ENCODE measurements around the gene PPM1B.
"Not testable (repeated sequence)": the region's sequence is repeated elsewhere in the genome, so short reads cannot be mapped to it uniquely, and the experiment has no call there.

Gene PPM1B

DNA sequence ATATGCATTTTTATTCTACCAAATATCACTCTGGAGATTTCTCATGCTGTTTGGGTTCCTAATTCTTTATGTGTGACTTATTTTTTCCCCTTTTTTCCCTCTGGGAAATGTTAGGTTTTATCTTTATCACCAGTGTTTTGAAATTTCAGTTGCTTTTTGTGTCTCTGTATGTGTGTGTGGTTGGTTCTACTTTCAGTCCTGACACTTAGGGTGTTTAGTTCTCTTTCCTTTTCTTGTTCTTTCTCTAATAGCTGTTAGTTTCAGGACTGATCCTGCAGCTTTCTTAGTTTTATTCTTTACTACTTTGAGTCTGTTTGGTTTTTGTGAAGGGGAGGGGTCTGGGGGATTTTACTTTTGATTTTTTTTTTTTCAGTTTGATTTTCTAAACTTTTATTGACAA is 23.1 kb downstream of the PPM1B start:
- Histone ChIP-seq H3K36me3 (ENCODE audit: control insufficient read depth, insufficient read depth, low read length) (no peaks in the 10 kb centered on the region), H3K27ac (ENCODE audit: insufficient read depth, low read depth, low read length, poor library complexity, severe bottlenecking) (no peak overlapping the region), H3K9me3 (ENCODE audit: control insufficient read depth, low read length) (no peaks in the 10 kb centered on the region)

DNA sequence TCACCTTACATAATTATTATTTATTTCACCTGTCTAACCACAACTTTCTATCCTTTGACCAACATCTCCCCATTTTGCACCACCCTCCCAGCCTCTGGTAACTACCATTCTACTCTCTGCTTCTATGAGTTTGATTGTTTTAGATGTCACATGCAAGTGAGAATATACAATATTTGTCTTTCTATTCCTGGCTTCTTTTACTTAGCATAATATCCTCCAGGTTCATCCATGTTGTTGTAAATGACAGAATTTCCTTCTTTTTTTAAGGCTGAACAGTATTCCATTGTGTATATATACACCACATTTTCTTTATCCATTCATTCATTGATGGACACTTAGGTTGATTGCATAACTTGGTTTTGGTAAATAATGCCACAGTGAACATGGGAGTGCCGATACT is 24.0 kb downstream of the PPM1B start:
- Histone ChIP-seq H3K4me1 (ENCODE audit: control insufficient read depth, insufficient read depth, low read length) (no peaks in the 10 kb centered on the region), H3K9me3 (ENCODE audit: control insufficient read depth, low read length) (no peaks in the 10 kb centered on the region), H3K36me3 (ENCODE audit: control insufficient read depth, insufficient read depth, low read length) (no peaks in the 10 kb centered on the region), H3K4me3 (ENCODE audit: insufficient read depth, low read depth, low read length) (no peak overlapping the region), H3K27ac (ENCODE audit: insufficient read depth, low read depth, low read length, poor library complexity, severe bottlenecking) (no peak overlapping the region), H3K27me3 (ENCODE audit: control insufficient read depth, insufficient read depth, low read length, poor library complexity, severe bottlenecking) (no peaks in the 10 kb centered on the region)
- 100% methylated on average over 1 of the region's 1 CpG for WGBS, 2 experiments

More for the DNA sequence above, 23.1 kb downstream of the PPM1B start:
- Histone ChIP-seq H3K4me1 (ENCODE audit: control insufficient read depth, insufficient read depth, low read length) (no peaks in the 10 kb centered on the region), H3K27me3 (ENCODE audit: control insufficient read depth, insufficient read depth, low read length, poor library complexity, severe bottlenecking) (no peaks in the 10 kb centered on the region), H3K4me3 (ENCODE audit: insufficient read depth, low read depth, low read length) (no peak overlapping the region)

GRCh38 chr2:44195714-44196113 is 27.0 kb downstream of the PPM1B start:
- no peaks in the 10 kb centered on the region for H3K9me3 ChIP-seq (ENCODE audit: control insufficient read depth, low read length)
- no peak overlapping the region for H3K27ac ChIP-seq (ENCODE audit: insufficient read depth, low read depth, low read length, poor library complexity, severe bottlenecking)
- no peak overlapping the region for H3K4me3 ChIP-seq (ENCODE audit: insufficient read depth, low read depth, low read length)
- H3K4me1 ChIP-seq (ENCODE audit: control insufficient read depth, insufficient read depth, low read length): no peaks in the 10 kb centered on the region
- WGBS, 2 experiments: 85 to 95% methylated on average over 2 of the region's 2 CpGs
- H3K27me3 ChIP-seq (ENCODE audit: control insufficient read depth, insufficient read depth, low read length, poor library complexity, severe bottlenecking): no peaks in the 10 kb centered on the region
- H3K36me3 ChIP-seq (ENCODE audit: control insufficient read depth, insufficient read depth, low read length): no peaks in the 10 kb centered on the region

GRCh38 chr2:44197816-44198215 is 29.1 kb downstream of the PPM1B start:
- Histone ChIP-seq H3K4me1 (ENCODE audit: control insufficient read depth, insufficient read depth, low read length) (no peaks in the 10 kb centered on the region), H3K36me3 (ENCODE audit: control insufficient read depth, insufficient read depth, low read length) (no peaks in the 10 kb centered on the region), H3K9me3 (ENCODE audit: control insufficient read depth, low read length) (no peaks in the 10 kb centered on the region), H3K4me3 (ENCODE audit: insufficient read depth, low read depth, low read length) (no peak overlapping the region), H3K27me3 (ENCODE audit: control insufficient read depth, insufficient read depth, low read length, poor library complexity, severe bottlenecking) (no peaks in the 10 kb centered on the region), H3K27ac (ENCODE audit: insufficient read depth, low read depth, low read length, poor library complexity, severe bottlenecking) (no peak overlapping the region)
- 97 to 98% methylated on average over 6 of the region's 6 CpGs for WGBS, 2 experiments

- WGBS, 2 experiments: 93 to 100% methylated on average over 1 of the region's 1 CpG
These were observed 31.3 kb downstream of the PPM1B start for GRCh38 chr2:44200011-44200410.

DNA sequence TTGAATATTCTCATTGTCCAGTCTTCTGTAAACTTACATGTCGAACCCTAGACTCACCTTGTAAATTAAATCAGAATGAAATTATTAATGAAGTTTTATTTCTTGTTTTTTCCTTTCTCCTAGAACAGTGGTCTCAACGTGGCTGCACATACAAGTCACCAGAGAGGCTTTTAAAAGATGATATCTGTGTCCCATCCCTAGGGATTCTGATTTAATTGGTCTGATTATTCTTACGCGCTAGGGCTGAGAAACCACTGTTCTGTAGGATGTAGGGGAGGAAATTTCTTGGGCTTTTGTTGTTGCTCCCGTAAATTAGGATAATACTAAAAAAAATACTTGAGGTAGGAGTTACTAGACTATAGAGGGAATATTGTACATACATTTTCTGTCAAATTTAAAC is 32.1 kb downstream of the PPM1B start:
- Histone ChIP-seq H3K27me3 (ENCODE audit: control insufficient read depth, insufficient read depth, low read length, poor library complexity, severe bottlenecking) (no peaks in the 10 kb centered on the region), H3K4me3 (ENCODE audit: insufficient read depth, low read depth, low read length) (no peak overlapping the region), H3K36me3 (ENCODE audit: control insufficient read depth, insufficient read depth, low read length) (no peaks in the 10 kb centered on the region), H3K4me1 (ENCODE audit: control insufficient read depth, insufficient read depth, low read length) (no peaks in the 10 kb centered on the region), H3K9me3 (ENCODE audit: control insufficient read depth, low read length) (no peaks in the 10 kb centered on the region), H3K27ac (ENCODE audit: insufficient read depth, low read depth, low read length, poor library complexity, severe bottlenecking) (no peak overlapping the region)
- WGBS, 2 experiments: 92 to 96% methylated on average over 4 to 5 of the region's 5 CpGs

More at GRCh38 chr2:44200011-44200410, 31.3 kb downstream of the PPM1B start:
- Histone ChIP-seq H3K36me3 (ENCODE audit: control insufficient read depth, insufficient read depth, low read length) (no peaks in the 10 kb centered on the region), H3K9me3 (ENCODE audit: control insufficient read depth, low read length) (no peaks in the 10 kb centered on the region), H3K4me1 (ENCODE audit: control insufficient read depth, insufficient read depth, low read length) (no peaks in the 10 kb centered on the region), H3K4me3 (ENCODE audit: insufficient read depth, low read depth, low read length) (no peak overlapping the region), H3K27ac (ENCODE audit: insufficient read depth, low read depth, low read length, poor library complexity, severe bottlenecking) (no peak overlapping the region), H3K27me3 (ENCODE audit: control insufficient read depth, insufficient read depth, low read length, poor library complexity, severe bottlenecking) (no peaks in the 10 kb centered on the region)

GRCh38 chr2:44201648-44202165 is 33.0 kb downstream of the PPM1B start:
- Histone ChIP-seq H3K4me3 (ENCODE audit: insufficient read depth, low read depth, low read length) (no peak overlapping the region), H3K9me3 (ENCODE audit: control insufficient read depth, low read length) (no peaks in the 10 kb centered on the region), H3K4me1 (ENCODE audit: control insufficient read depth, insufficient read depth, low read length) (no peaks in the 10 kb centered on the region), H3K36me3 (ENCODE audit: control insufficient read depth, insufficient read depth, low read length) (no peaks in the 10 kb centered on the region), H3K27me3 (ENCODE audit: control insufficient read depth, insufficient read depth, low read length, poor library complexity, severe bottlenecking) (no peaks in the 10 kb centered on the region), H3K27ac (ENCODE audit: insufficient read depth, low read depth, low read length, poor library complexity, severe bottlenecking) (no peak overlapping the region)
- 93 to 98% methylated on average over 5 to 6 of the region's 6 CpGs for WGBS, 2 experiments

GRCh38 chr2:44203542-44203941 is 34.9 kb downstream of the PPM1B start:
- Histone ChIP-seq H3K4me3 (ENCODE audit: insufficient read depth, low read depth, low read length) (no peak overlapping the region), H3K27me3 (ENCODE audit: control insufficient read depth, insufficient read depth, low read length, poor library complexity, severe bottlenecking) (no peaks in the 10 kb centered on the region), H3K36me3 (ENCODE audit: control insufficient read depth, insufficient read depth, low read length) (no peaks in the 10 kb centered on the region), H3K9me3 (ENCODE audit: control insufficient read depth, low read length) (no peaks in the 10 kb centered on the region), H3K4me1 (ENCODE audit: control insufficient read depth, insufficient read depth, low read length) (no peaks in the 10 kb centered on the region), H3K27ac (ENCODE audit: insufficient read depth, low read depth, low read length, poor library complexity, severe bottlenecking) (no peak overlapping the region)
- 95% methylated on average over 2 to 3 of the region's 3 CpGs for WGBS, 2 experiments

DNA sequence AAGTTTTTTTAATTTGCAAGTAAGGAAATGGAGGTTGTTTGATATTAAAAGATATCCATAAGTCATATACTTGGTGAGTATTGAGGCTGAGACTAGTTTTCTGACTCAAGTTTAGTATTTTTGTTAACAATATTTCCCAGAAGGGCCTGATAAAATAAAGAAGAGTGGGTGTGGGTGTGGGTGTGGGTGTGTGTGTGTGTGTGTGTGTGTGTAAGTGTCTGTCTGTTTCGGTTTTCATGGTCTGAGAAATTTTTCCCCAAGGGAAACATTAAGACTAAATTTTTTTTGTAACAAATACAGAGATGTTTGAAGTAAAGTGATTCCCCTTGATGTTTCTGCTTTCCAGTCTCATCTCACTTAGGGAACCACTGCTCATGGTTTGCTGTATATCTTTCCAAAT is 36.5 kb downstream of the PPM1B start:
- Histone ChIP-seq H3K36me3 (ENCODE audit: control insufficient read depth, insufficient read depth, low read length) (no peaks in the 10 kb centered on the region), H3K27me3 (ENCODE audit: control insufficient read depth, insufficient read depth, low read length, poor library complexity, severe bottlenecking) (no peaks in the 10 kb centered on the region), H3K27ac (ENCODE audit: insufficient read depth, low read depth, low read length, poor library complexity, severe bottlenecking) (no peak overlapping the region), H3K9me3 (ENCODE audit: control insufficient read depth, low read length) (no peaks in the 10 kb centered on the region), H3K4me3 (ENCODE audit: insufficient read depth, low read depth, low read length) (no peak overlapping the region), H3K4me1 (ENCODE audit: control insufficient read depth, insufficient read depth, low read length) (no peaks in the 10 kb centered on the region)
- WGBS, 2 experiments: 89 to 100% methylated on average over 1 of the region's 1 CpG

GRCh38 chr2:44207102-44207501 is 38.4 kb downstream of the PPM1B start:
- no peaks in the 10 kb centered on the region for H3K36me3 ChIP-seq (ENCODE audit: control insufficient read depth, insufficient read depth, low read length)
- H3K4me3 ChIP-seq (ENCODE audit: insufficient read depth, low read depth, low read length): no peak overlapping the region
- H3K4me1 ChIP-seq (ENCODE audit: control insufficient read depth, insufficient read depth, low read length): no peaks in the 10 kb centered on the region
- 92 to 95% methylated on average over 2 of the region's 2 CpGs for WGBS, 2 experiments
- H3K9me3 ChIP-seq (ENCODE audit: control insufficient read depth, low read length): no peaks in the 10 kb centered on the region
- H3K27me3 ChIP-seq (ENCODE audit: control insufficient read depth, insufficient read depth, low read length, poor library complexity, severe bottlenecking): no peaks in the 10 kb centered on the region
- no peak overlapping the region for H3K27ac ChIP-seq (ENCODE audit: insufficient read depth, low read depth, low read length, poor library complexity, severe bottlenecking)

- not testable (repeated sequence) for H3K4me1 ChIP-seq (ENCODE audit: control insufficient read depth, insufficient read depth, low read length); H3K36me3 ChIP-seq (ENCODE audit: control insufficient read depth, insufficient read depth, low read length); H3K27ac ChIP-seq (ENCODE audit: insufficient read depth, low read depth, low read length, poor library complexity, severe bottlenecking); H3K27me3 ChIP-seq (ENCODE audit: control insufficient read depth, insufficient read depth, low read length, poor library complexity, severe bottlenecking); H3K4me3 ChIP-seq (ENCODE audit: insufficient read depth, low read depth, low read length); H3K9me3 ChIP-seq (ENCODE audit: control insufficient read depth, low read length)
- WGBS, 2 experiments: 91 to 93% methylated on average over 8 of the region's 8 CpGs
These were observed 39.0 kb downstream of the PPM1B start for GRCh38 chr2:44207648-44208047.

Measured in ectodermal cell (in vitro differentiated cells).